Measurements from ENCODE around the gene GJD3. TPM values are rescaled to one million over a fixed set of nuclear protein-coding genes. Genes with fewer than 3 reads are reported as not detected.

The GJD3 gene
- polyA plus RNA-seq, 1 donor from 2014 or later, result not detected

- no peak for TF ChIP-seq CTCF (IDR thresholded peaks at IDR 0.05; ENCODE audit: poor library complexity, severe bottlenecking)
Observed at GRCh38 chr17:40328386-40328766, 36.2 kb downstream of the GJD3 start (continued).

DNA sequence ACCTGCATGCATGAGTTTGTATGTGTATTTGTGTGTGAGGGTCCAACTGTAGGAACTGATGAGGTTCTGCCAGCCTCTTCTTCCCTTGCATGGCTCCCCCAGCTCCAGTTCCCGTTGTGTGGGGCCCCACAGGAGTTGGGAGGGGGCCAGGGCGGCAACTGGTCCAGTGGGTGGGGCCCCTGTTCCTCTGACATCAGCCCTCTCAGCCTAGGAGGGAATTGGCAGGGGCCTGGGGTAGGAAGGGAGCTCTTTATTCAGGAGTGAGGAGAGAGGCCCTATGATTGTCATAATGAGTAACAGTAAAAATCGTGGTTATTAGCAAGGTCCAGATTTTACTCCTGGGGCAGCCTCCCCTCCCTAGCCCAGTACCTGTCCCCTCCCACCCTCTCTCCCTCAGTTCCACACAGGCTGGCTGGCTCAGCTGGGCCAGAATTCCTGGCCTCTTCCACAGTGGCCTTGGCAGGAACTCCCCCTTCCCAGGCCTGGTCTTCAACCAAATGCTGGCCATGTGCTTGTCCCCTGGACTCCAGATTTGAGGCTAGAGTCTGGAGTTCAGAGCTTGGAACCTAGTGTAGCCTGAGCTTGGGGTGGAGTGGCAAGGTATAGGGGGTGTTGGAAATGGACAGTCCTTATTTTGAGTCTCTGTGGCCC is 36.7 kb downstream of the GJD3 start:
- no peak overlapping the region for H3K9ac ChIP-seq (ENCODE audit: low read length)
- H4K20me1 ChIP-seq (ENCODE audit: insufficient read depth), result no peaks in the 10 kb centered on the region
- no peak overlapping the region for H2AFZ ChIP-seq (ENCODE audit: low read depth, low read length)
- H3K9me3 ChIP-seq (ENCODE audit: low read length), result no peaks in the 10 kb centered on the region
- H3K4me2 ChIP-seq (ENCODE audit: low read length), result no peak overlapping the region
- no peak overlapping the region for H3K4me3 ChIP-seq (ENCODE audit: low read length)
- H3K27me3 ChIP-seq (ENCODE audit: insufficient read depth, low read depth, low read length), result no peaks in the 10 kb centered on the region
- H3K27ac ChIP-seq (ENCODE audit: low read length), result no peak overlapping the region
- no peaks in the 10 kb centered on the region for H3K36me3 ChIP-seq (ENCODE audit: insufficient read depth, low read length)
- no peak for TF ChIP-seq TAF1 (IDR thresholded peaks at IDR 0.05; ENCODE audit: low read depth)
- TF ChIP-seq MXI1 (conservative IDR thresholded peaks at IDR 0.05; ENCODE audit: poor library complexity, severe bottlenecking), result no peak
- TF ChIP-seq SMC3 (conservative IDR thresholded peaks at IDR 0.05; ENCODE audit: poor library complexity), result no peak
- no peak for TF ChIP-seq EP300 (conservative IDR thresholded peaks at IDR 0.05; ENCODE audit: poor library complexity, severe bottlenecking)
- TF ChIP-seq CTCF (IDR thresholded peaks at IDR 0.05; ENCODE audit: poor library complexity, severe bottlenecking), result no peak
- TF ChIP-seq, protein P1, sequence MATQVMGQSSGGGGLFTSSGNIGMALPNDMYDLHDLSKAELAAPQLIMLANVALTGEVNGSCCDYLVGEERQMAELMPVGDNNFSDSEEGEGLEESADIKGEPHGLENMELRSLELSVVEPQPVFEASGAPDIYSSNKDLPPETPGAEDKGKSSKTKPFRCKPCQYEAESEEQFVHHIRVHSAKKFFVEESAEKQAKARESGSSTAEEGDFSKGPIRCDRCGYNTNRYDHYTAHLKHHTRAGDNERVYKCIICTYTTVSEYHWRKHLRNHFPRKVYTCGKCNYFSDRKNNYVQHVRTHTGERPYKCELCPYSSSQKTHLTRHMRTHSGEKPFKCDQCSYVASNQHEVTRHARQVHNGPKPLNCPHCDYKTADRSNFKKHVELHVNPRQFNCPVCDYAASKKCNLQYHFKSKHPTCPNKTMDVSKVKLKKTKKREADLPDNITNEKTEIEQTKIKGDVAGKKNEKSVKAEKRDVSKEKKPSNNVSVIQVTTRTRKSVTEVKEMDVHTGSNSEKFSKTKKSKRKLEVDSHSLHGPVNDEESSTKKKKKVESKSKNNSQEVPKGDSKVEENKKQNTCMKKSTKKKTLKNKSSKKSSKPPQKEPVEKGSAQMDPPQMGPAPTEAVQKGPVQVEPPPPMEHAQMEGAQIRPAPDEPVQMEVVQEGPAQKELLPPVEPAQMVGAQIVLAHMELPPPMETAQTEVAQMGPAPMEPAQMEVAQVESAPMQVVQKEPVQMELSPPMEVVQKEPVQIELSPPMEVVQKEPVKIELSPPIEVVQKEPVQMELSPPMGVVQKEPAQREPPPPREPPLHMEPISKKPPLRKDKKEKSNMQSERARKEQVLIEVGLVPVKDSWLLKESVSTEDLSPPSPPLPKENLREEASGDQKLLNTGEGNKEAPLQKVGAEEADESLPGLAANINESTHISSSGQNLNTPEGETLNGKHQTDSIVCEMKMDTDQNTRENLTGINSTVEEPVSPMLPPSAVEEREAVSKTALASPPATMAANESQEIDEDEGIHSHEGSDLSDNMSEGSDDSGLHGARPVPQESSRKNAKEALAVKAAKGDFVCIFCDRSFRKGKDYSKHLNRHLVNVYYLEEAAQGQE (IDR thresholded peaks at IDR 0.05; ENCODE audit: borderline replicate concordance), result no peak
- TF ChIP-seq EZH2 (IDR thresholded peaks at IDR 0.05; ENCODE audit: borderline replicate concordance, insufficient read depth, low read length, poor library complexity, severe bottlenecking), result no peak
- TF ChIP-seq POLR2AphosphoS5 (IDR thresholded peaks at IDR 0.05), result no peak
- TF ChIP-seq RAD21 (conservative IDR thresholded peaks at IDR 0.05), result no peak
- no peaks in the 10 kb centered on the region for H3F3A ChIP-seq (ENCODE audit: insufficient read depth, low read length, poor library complexity, severe bottlenecking)
- H3K9me2 ChIP-seq (ENCODE audit: insufficient read depth, low read length), result no peaks in the 10 kb centered on the region
- H3K79me2 ChIP-seq (replicated peaks; ENCODE audit: insufficient read depth, low read length), result no peaks in the 10 kb centered on the region

All from neural cell (in vitro differentiated cells).